Measurements from ENCODE around the gene FIZ1. TPM values are rescaled to one million over a fixed set of nuclear protein-coding genes. Genes with fewer than 3 reads are reported as not detected.
A peak's percentile ranks its signal among the peaks of the same experiment; 100 is the strongest.

The FIZ1 gene
- total RNA-seq, 1 experiment from 2014 or later: 21.5 TPM

- H4K5ac ChIP-seq (ENCODE audit: insufficient read length, low read depth, low read length): no peak within 1 kb of the TSS
- no peak for TF ChIP-seq CTCF (conservative IDR thresholded peaks at IDR 0.05)
- no peak within 1 kb of the TSS for H3K23ac ChIP-seq (ENCODE audit: insufficient read length, low read depth, low read length)
- H3K9me3 ChIP-seq (ENCODE audit: control insufficient read depth, low read depth, low read length): no peaks in the 10 kb centered on the region
- H3K79me2 ChIP-seq (ENCODE audit: insufficient read depth, low read length): no peaks in the 10 kb centered on the region
- peaks cover 7% of the 10 kb centered on the region for H3K23me2 ChIP-seq (ENCODE audit: insufficient read length, low read depth, low read length, poor library complexity, severe bottlenecking)
- no peak for DNase-seq
- peak within 1 kb of the TSS in 1 of 3 experiments; percentile 94; a peak in 3 of 7 replicates for H3K27ac Mint-ChIP-seq
- no peak within 1 kb of the TSS for H4K8ac ChIP-seq (replicated peaks; ENCODE audit: insufficient read length, low read depth, low read length)
- H2AK5ac ChIP-seq (ENCODE audit: insufficient read length, low read length): no peak within 1 kb of the TSS
- no peak within 1 kb of the TSS for H2BK12ac ChIP-seq (ENCODE audit: insufficient read length, low read depth, low read length)
- H2BK20ac ChIP-seq (ENCODE audit: low read depth, low read length, poor library complexity, severe bottlenecking): no peak within 1 kb of the TSS
- no peaks in the 10 kb centered on the region for H4K20me1 ChIP-seq (ENCODE audit: control insufficient read depth, insufficient read depth, insufficient read length)
- H3K4me3 Mint-ChIP-seq: peak within 1 kb of the TSS in 1 of 2 experiments; percentile 28; a peak in 1 of 5 replicates
- no peaks in the 10 kb centered on the region; a peak in 1 of 7 replicates for H3K36me3 Mint-ChIP-seq (ENCODE audit: insufficient read depth in 1 of 3, low read depth in 3 of 3)
- no peak within 1 kb of the TSS for H3K56ac ChIP-seq (ENCODE audit: insufficient read length, low read depth, low read length)
- no peaks in the 10 kb centered on the region for H3K4me1 ChIP-seq (ENCODE audit: insufficient read depth, low read length)
- H3K9me3 Mint-ChIP-seq: peaks cover 2 to 14% of the 10 kb centered on the region in 2 experiments; a peak in 2 of 5 replicates
- H2BK5ac ChIP-seq (ENCODE audit: insufficient read length, low read length): no peak within 1 kb of the TSS
- H4K91ac ChIP-seq (ENCODE audit: insufficient read length, low read depth, low read length): no peak within 1 kb of the TSS
- H2BK15ac ChIP-seq (ENCODE audit: low read depth, low read length): no peak within 1 kb of the TSS
- no peak within 1 kb of the TSS for H3K4ac ChIP-seq (ENCODE audit: low read depth, low read length)
- H3K14ac ChIP-seq (ENCODE audit: insufficient read depth, low read length): no peak within 1 kb of the TSS
- H3K27me3 ChIP-seq (ENCODE audit: insufficient read depth, low read length): no peaks in the 10 kb centered on the region
- no peak within 1 kb of the TSS for H2BK120ac ChIP-seq (ENCODE audit: low read depth, low read length, poor library complexity, severe bottlenecking)
- H3K9ac ChIP-seq (ENCODE audit: extremely low read depth, insufficient read length, low read length): no peak within 1 kb of the TSS
- H3T11ph ChIP-seq (ENCODE audit: low read length): no peak within 1 kb of the TSS
- no peaks in the 10 kb centered on the region for H3K79me1 ChIP-seq (ENCODE audit: insufficient read depth, low read depth, low read length, poor library complexity, severe bottlenecking)
- H3K18ac ChIP-seq (ENCODE audit: insufficient read length, low read depth, low read length): peak within 1 kb of the TSS; percentile 11
- H3K27ac ChIP-seq (ENCODE audit: insufficient read length, low read depth, low read length): no peak within 1 kb of the TSS
- H3K27me3 Mint-ChIP-seq (ENCODE audit: low read depth): peaks cover 16% of the 10 kb centered on the region
- no peak within 1 kb of the TSS for H2AFZ ChIP-seq (ENCODE audit: low read length)
- no peak within 1 kb of the TSS for H3K4me2 ChIP-seq (ENCODE audit: insufficient read depth, insufficient read length, low read length)
- peaks cover 20 to 45% of the 10 kb centered on the region in 2 experiments for H3K4me1 Mint-ChIP-seq
- no CpG with 5 or more reads among the region's 10 CpGs for WGBS (ENCODE audit: extremely low coverage, insufficient read length, low lambda C conversion rate)
Observed at GRCh38 chr19:55545443-55545842, 53.9 kb downstream of the FIZ1 start, which contains the start of gene SBK3. Gene SBK3 (minus strand): TSS chr19:55545543. CDS start chr19:55545543, 0 bp downstream.
